ENCODE measurements around the gene RNF144B. TPM values are rescaled to one million over a fixed set of nuclear protein-coding genes. Genes with fewer than 3 reads are reported as not detected.

Gene RNF144B
- total and polyA plus RNA-seq, 2 of the 13 experiments (the other 11 are each of a cell fraction or from before 2014, with no cell fraction given): 1.8 to 4.3 TPM

DNA sequence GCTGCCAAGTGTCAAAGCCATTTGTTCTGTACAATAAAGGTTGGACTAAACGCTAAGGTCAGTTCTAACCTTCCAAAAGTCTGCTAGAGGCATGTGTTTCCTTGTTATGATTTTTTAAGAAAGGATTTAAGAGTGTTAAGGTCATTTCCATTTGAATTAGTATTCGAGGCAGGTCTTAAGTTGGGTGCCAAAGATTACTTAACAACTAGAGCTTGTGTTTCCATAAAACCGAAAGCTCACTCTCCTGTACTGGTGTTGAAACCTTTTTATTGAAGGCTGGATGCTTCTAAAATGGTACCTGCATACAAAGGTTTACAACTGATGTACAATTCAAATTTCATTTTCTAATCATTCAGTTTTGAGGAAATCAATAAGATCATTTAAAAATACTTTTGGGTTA, 82.4 kb downstream of the RNF144B start (continued):
- TF ChIP-seq, protein P1, sequence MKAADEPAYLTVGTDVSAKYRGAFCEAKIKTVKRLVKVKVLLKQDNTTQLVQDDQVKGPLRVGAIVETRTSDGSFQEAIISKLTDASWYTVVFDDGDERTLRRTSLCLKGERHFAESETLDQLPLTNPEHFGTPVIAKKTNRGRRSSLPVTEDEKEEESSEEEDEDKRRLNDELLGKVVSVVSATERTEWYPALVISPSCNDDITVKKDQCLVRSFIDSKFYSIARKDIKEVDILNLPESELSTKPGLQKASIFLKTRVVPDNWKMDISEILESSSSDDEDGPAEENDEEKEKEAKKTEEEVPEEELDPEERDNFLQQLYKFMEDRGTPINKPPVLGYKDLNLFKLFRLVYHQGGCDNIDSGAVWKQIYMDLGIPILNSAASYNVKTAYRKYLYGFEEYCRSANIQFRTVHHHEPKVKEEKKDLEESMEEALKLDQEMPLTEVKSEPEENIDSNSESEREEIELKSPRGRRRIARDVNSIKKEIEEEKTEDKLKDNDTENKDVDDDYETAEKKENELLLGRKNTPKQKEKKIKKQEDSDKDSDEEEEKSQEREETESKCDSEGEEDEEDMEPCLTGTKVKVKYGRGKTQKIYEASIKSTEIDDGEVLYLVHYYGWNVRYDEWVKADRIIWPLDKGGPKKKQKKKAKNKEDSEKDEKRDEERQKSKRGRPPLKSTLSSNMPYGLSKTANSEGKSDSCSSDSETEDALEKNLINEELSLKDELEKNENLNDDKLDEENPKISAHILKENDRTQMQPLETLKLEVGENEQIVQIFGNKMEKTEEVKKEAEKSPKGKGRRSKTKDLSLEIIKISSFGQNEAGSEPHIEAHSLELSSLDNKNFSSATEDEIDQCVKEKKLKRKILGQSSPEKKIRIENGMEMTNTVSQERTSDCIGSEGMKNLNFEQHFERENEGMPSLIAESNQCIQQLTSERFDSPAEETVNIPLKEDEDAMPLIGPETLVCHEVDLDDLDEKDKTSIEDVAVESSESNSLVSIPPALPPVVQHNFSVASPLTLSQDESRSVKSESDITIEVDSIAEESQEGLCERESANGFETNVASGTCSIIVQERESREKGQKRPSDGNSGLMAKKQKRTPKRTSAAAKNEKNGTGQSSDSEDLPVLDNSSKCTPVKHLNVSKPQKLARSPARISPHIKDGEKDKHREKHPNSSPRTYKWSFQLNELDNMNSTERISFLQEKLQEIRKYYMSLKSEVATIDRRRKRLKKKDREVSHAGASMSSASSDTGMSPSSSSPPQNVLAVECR (CRISPR knock-in tag; IDR thresholded peaks at IDR 0.05; ENCODE audit: borderline replicate concordance): no peak
- no peak for TF ChIP-seq SOX13 (IDR thresholded peaks at IDR 0.05)
- TF ChIP-seq SOX13 (CRISPR knock-in tag; conservative IDR thresholded peaks at IDR 0.05 in 1 of 2, IDR thresholded peaks at IDR 0.05 in 1 of 2): no peak
- TF ChIP-seq ZNF572 (CRISPR knock-in tag; IDR thresholded peaks at IDR 0.05): no peak
- TF ChIP-seq, protein P2, sequence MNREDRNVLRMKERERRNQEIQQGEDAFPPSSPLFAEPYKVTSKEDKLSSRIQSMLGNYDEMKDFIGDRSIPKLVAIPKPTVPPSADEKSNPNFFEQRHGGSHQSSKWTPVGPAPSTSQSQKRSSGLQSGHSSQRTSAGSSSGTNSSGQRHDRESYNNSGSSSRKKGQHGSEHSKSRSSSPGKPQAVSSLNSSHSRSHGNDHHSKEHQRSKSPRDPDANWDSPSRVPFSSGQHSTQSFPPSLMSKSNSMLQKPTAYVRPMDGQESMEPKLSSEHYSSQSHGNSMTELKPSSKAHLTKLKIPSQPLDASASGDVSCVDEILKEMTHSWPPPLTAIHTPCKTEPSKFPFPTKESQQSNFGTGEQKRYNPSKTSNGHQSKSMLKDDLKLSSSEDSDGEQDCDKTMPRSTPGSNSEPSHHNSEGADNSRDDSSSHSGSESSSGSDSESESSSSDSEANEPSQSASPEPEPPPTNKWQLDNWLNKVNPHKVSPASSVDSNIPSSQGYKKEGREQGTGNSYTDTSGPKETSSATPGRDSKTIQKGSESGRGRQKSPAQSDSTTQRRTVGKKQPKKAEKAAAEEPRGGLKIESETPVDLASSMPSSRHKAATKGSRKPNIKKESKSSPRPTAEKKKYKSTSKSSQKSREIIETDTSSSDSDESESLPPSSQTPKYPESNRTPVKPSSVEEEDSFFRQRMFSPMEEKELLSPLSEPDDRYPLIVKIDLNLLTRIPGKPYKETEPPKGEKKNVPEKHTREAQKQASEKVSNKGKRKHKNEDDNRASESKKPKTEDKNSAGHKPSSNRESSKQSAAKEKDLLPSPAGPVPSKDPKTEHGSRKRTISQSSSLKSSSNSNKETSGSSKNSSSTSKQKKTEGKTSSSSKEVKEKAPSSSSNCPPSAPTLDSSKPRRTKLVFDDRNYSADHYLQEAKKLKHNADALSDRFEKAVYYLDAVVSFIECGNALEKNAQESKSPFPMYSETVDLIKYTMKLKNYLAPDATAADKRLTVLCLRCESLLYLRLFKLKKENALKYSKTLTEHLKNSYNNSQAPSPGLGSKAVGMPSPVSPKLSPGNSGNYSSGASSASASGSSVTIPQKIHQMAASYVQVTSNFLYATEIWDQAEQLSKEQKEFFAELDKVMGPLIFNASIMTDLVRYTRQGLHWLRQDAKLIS (CRISPR knock-in tag; IDR thresholded peaks at IDR 0.05): no peak
- TF ChIP-seq, protein P3, sequence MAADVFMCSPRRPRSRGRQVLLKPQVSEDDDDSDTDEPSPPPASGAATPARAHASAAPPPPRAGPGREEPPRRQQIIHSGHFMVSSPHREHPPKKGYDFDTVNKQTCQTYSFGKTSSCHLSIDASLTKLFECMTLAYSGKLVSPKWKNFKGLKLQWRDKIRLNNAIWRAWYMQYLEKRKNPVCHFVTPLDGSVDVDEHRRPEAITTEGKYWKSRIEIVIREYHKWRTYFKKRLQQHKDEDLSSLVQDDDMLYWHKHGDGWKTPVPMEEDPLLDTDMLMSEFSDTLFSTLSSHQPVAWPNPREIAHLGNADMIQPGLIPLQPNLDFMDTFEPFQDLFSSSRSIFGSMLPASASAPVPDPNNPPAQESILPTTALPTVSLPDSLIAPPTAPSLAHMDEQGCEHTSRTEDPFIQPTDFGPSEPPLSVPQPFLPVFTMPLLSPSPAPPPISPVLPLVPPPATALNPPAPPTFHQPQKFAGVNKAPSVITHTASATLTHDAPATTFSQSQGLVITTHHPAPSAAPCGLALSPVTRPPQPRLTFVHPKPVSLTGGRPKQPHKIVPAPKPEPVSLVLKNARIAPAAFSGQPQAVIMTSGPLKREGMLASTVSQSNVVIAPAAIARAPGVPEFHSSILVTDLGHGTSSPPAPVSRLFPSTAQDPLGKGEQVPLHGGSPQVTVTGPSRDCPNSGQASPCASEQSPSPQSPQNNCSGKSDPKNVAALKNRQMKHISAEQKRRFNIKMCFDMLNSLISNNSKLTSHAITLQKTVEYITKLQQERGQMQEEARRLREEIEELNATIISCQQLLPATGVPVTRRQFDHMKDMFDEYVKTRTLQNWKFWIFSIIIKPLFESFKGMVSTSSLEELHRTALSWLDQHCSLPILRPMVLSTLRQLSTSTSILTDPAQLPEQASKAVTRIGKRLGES (CRISPR knock-in tag; IDR thresholded peaks at IDR 0.05; ENCODE audit: borderline replicate concordance): no peak
- TF ChIP-seq EHMT2 (IDR thresholded peaks at IDR 0.05; ENCODE audit: borderline replicate concordance, low read depth, low read length): no peak
